AG04449 (cell line): Measurements from ENCODE around the gene ITGA11.

Source experiments
- CTCF ChIA-PET: fragments of 350-600 bp; formaldehyde crosslinking; extraction: SDS; loops from one replicate; lab custom pipeline; 2021; ENCODE audit warnings: antibody characterized with exemption; lab: Yijun Ruan, JAX
- POLR2A ChIA-PET: fragments of 400-600, 350-600 bp; formaldehyde crosslinking; extraction: SDS; loops from one replicate; lab custom pipeline; 2020; ENCODE audit warnings: antibody characterized with exemption, inconsistent platforms; lab: Yijun Ruan, JAX
- DNase-seq: peaks from one replicate; pipeline ENCODE4 v3.0.0-alpha.2; 2010; ENCODE audit warnings: low read depth, low spot score
- H3K4me3 ChIP-seq: 2 replicates; pipeline ENCODE4 v1.5.1; 2011; ENCODE audit warnings: low read depth, mild to moderate bottlenecking, control low read depth, low read length
- TF ChIP-seq, protein P1 (sequence below): IDR thresholded peaks from one replicate; pipeline ENCODE4 v1.5.1; 2011; ENCODE audit warnings: mild to moderate bottlenecking, moderate library complexity, low read length, control low read depth, inconsistent platforms; ENCODE audit not compliant: insufficient read depth; ENCODE audit errors: missing control alignments

Gene ITGA11

GRCh38 chr15:68349151-68349550 is 82.8 kb downstream of the ITGA11 start:
- no peak overlapping the region for H3K4me3 ChIP-seq
- ChIA-PET POLR2A (no interaction called here), CTCF (interaction anchor here (1.0 to 2.1 kb wide), 2 partner anchors 12 to 201 kb away, joined by 4 to 8 read pairs; no protein-coding TSS in a partner anchor)
- DNase-seq: no peak
- TF ChIP-seq, protein P1, sequence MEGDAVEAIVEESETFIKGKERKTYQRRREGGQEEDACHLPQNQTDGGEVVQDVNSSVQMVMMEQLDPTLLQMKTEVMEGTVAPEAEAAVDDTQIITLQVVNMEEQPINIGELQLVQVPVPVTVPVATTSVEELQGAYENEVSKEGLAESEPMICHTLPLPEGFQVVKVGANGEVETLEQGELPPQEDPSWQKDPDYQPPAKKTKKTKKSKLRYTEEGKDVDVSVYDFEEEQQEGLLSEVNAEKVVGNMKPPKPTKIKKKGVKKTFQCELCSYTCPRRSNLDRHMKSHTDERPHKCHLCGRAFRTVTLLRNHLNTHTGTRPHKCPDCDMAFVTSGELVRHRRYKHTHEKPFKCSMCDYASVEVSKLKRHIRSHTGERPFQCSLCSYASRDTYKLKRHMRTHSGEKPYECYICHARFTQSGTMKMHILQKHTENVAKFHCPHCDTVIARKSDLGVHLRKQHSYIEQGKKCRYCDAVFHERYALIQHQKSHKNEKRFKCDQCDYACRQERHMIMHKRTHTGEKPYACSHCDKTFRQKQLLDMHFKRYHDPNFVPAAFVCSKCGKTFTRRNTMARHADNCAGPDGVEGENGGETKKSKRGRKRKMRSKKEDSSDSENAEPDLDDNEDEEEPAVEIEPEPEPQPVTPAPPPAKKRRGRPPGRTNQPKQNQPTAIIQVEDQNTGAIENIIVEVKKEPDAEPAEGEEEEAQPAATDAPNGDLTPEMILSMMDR: no peak

- DNase-seq: no peak
- ChIA-PET CTCF (interaction anchor here (1.0 to 2.1 kb wide), 2 partner anchors 12 to 202 kb away, joined by 4 to 8 read pairs; no protein-coding TSS in a partner anchor), POLR2A (no interaction called here)
- TF ChIP-seq, protein P1: no peak
- no peak overlapping the region for H3K4me3 ChIP-seq
These were observed 83.4 kb downstream of the ITGA11 start for GRCh38 chr15:68348606-68349005.

DNA sequence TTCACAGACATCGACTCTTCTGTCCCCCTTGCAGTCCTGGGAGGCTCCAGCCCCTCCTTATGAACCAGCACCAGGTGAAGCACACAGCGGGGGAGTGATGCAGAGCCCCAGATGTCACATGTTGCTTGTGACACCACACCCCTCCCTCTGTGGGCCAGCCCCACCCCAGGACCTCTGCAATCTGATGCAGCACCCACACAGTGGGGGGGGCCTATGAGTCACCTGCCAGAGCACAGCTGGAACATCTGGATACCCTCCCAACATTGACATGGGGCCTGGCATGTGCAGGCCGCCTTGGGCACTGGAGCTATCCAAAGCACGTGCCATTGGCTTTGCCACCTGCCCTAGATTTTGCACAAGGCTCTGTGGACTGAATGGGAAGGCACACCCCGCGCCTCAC is 83.9 kb downstream of the ITGA11 start:
- POLR2A ChIA-PET: interaction anchor here (1.2 kb wide), 1 partner anchor 13 kb away, joined by 7 read pairs; no protein-coding TSS in a partner anchor
- CTCF ChIA-PET: interaction anchor here (1.9 to 2.1 kb wide), 2 partner anchors 202 kb away, joined by 8 read pairs; no protein-coding TSS in a partner anchor

GRCh38 chr15:68347392-68347791 is 84.6 kb downstream of the ITGA11 start:
- DNase-seq: no peak
- POLR2A ChIA-PET: interaction anchor here (0.6 to 1.2 kb wide), 4 partner anchors 13 to 1242 kb away, joined by 3 to 7 read pairs (median 3); no protein-coding TSS in a partner anchor
- CTCF ChIA-PET: interaction anchor here (0.8 to 1.9 kb wide), 3 partner anchors 14 to 202 kb away, joined by 3 to 8 read pairs (median 4); no protein-coding TSS in a partner anchor
- H3K4me3 ChIP-seq: no peak overlapping the region
- TF ChIP-seq, protein P1: no peak

More for the DNA sequence above, 83.9 kb downstream of the ITGA11 start:
- no peak for DNase-seq
- H3K4me3 ChIP-seq: no peak overlapping the region
- TF ChIP-seq, protein P1: no peak

DNA sequence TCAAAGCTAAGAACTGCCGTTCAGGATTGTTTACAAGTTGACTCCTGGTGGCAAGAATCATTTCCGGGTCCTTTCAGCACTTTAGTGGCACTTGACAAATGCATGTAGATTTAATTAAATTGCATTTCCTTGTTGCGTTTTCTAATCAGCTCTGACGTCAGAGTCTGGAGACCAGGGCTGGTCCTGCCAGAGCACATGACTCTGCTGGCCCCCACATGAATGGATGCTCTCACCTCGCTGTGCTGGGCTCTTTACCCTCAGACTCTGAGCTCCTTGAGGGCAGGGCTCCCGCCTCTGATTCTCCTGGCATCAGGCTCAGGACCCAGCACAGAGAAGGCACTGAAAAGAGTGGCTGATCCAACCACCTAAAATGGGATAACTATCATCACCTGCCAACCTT is 85.0 kb downstream of the ITGA11 start:
- TF ChIP-seq, protein P1: no peak
- no peak overlapping the region for H3K4me3 ChIP-seq
- ChIA-PET POLR2A (interaction anchor here (0.6 to 1.2 kb wide), 4 partner anchors 12 to 1242 kb away, joined by 3 to 7 read pairs (median 3); no protein-coding TSS in a partner anchor), CTCF (interaction anchor here (0.8 to 1.9 kb wide), 3 partner anchors 13 to 203 kb away, joined by 3 to 8 read pairs (median 4); no protein-coding TSS in a partner anchor)
- no peak for DNase-seq

GRCh38 chr15:68345481-68345880 is 86.5 kb downstream of the ITGA11 start:
- H3K4me3 ChIP-seq: no peak overlapping the region
- no peak for DNase-seq
- TF ChIP-seq, protein P1: no peak
- CTCF ChIA-PET: no interaction called here
- POLR2A ChIA-PET: no interaction called here
